Measurements from ENCODE around the gene STOML1.
A peak's percentile ranks its signal among the peaks of the same experiment; 100 is the strongest.
"Not testable (repeated sequence)": the region's sequence is repeated elsewhere in the genome, so short reads cannot be mapped to it uniquely, and the experiment has no call there.

The STOML1 gene

DNA sequence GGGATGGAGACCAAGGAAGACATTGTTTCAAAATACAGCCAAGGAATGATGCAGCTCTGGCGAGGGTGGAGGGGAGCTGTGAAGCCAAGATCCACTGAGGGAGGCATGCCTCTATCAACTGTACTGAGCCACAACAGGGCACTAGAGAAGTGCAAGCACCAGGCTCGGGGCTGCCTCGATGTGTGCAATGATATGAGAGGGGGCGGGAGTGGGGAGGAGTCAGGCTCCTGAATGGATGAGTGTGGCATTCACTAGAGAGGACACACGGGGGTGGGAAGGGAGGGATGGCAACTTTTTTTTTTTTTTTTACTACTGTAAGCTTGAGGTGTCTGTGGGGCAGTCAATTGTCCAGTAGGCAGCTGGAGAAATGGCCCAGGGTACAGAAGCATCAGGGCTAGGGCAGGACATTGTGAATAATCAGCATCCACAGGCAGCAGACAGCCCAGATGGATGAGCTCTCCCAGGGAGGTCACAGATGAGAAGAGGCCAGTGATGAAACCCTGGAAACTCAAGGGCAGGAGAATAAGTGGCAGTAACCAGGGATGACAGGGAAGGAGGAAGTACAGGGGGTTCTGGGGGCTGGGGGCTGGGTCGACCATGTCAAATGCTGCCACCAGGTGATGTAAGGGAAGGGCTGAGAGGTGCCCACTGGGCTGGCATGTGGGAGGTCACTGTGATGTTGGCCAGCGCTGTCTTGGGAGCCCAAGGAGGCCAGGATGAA is 5.9 kb downstream of the STOML1 start:
- DNase-seq: no peak

DNA sequence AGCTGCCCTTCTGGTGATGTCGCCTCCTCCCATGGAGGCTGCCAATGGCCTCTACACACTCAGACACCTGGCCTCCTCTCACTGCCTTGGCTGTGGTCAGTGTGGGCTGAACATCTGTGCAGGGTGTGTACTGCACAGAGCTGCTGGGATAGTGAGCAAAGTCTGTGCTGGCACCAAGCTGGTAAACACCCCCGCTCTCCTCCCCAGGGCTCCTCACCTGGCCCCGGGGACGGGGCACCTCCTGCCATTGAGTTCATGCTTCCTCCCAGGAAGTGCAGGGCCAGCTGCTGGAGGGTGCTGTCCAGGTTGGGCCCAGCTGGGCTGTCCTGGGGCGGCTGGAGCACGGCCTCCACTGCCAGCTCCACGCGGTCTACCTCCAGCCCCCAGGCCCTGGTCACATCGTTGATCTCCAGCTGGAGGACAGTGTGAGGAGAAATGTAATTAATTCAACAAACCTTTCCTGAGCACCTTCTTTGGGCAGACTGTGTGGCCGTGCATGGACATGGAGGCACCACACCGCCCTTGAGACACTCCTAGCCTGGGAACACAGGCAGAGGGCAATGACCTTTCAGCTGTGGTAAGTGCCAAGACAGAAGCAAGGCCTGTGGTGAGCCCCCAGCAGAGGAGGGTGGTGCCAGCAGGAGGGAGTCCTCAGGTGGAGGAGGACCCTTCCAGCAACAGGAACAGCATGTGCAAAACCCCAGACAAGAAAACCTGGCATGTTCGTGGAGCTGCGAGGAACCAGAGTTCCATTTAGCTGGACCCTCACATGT is 6.8 kb downstream of the STOML1 start:
- no peak for DNase-seq

DNA sequence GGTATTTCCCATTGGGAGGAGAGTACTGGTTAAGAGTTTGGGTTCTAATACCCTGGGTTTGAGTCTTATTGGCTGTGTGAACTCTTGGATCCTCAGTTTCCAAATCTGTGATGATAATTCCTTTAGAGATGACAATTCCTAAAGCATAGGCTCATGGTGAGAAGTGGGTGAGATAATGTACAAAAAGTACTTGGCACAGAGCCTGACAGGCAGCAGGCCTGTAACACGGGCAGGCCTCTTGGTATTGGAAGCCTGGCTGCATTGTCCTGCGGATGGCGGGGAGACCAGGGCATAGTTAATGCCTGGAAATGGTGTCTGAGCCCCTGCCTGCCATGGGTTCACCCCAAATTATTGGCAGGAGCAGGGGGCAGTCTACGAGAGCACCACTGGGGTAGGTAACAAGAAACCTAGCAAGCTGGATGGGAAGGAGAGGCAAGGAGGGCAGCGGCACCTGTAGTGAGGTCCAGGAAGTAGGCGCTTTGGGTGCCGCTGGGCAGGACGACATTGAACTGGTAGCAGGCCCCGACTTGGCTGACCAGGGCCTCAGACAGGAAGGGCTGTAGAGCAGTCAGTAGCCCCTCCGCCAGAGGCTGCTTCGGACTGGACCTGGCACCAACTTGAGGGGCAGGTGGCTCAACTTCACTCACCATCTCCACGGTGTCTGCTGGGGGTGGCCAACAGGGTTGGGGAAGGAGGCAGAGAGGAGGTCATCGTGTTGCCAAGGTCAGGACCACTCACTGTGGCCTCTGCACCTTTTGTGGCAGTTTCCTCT is 7.7 kb downstream of the STOML1 start:
- no peak for DNase-seq

DNA sequence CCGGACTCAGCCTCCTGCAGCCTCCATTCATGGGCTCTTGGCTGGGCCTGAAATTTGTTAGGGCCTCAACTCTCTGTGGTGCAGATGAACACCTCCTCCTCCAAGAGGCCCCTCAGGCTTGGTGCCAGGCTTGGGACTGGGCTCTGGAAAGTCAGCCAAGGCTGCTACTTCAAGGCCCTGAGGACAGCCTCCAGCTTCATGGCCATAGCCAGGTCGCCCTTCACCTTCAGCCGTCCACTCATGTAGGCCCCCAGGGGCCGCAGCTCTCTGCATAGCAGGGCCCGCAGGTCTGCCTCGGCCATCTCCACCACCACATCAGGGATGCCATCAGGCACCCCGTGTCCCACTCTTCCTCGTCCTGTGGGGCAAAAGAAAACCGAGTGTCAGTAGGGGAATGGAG is 8.3 kb downstream of the STOML1 start:
- no peak for DNase-seq

DNA sequence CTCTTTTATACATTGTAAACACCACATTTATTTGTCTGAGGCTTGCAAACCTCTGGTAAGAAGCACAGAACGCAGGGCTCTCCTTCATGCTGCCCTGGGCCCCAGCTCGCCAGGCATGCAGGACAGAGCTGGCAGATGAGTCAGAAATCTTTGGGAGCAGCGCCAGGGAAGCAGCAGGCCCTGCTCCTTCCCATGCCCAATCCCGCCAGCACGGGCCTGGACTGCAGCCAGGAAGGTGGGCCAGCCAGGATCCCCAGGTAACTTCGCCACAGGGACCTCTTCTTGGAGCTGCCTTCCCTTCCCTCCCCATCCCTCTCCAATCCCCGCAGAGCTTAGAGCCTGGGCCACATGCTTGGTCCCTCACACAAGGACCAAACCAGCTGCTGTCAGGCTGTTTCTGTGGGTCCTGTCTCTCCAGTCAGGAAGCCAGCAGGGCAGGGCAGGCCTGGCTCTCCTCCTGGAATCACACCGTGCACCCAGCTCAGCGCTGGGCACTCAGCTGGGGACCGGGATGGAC is 8.8 kb downstream of the STOML1 start:
- no peak for DNase-seq

DNA sequence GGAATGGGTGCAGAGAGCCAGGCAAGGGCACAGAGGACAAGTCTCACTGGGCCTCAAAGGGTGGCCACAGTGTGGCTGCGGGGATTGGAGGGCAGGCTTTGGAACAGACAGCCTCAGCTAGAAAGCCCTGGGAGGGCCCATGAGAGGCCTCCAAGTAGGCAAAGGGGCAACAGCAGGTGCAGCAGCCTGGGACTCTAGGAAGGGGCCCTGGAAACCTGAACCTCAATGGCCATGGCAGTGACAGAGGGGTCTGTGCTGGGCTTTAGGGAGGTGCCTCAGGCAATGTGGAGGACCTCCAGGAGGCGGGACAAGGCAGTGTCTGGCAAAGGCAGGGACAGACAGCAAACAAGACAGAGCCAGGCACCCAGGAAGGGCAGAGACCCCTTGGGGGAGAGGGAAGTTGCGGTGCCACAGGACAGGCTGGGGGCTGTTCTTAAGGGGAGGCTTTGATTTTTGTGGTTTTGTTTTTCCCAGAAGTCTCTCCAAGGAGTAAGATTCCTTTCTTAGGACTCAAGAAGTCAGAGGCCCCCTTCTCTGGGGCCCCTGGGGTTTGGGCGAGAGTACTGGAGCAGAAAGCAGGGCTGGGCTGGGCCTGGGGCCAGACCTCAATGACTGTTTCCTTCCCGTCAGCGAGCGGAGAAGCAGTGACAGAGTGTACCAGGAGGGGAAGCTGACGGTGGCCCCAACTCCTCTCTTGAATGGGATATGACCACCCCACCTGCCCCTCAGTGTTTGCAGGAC is 9.7 kb downstream of the STOML1 start:
- no peak for DNase-seq

DNA sequence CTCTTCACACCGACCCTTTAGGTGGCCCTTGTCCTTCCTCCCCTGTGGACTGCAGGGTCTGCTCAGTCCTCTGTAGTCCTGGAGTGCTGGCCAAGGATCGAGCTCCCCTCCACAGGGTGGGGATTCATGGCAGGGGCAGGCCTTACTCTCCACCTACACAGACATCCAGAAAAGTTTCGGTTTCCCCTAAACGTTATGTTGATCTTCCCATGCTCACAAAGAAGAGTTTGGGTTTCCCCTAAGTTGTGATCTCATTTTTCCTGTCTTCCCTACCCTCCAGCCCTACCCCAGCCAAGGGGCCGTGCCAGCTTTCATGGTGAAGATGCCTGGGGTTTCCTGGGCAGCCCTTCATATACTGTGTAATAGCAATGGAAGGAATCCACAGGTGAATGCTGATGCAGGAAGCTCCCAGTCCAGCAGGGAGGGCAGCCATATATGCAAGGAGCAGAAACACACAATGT is 10.3 kb downstream of the STOML1 start:
- DNase-seq: no peak

DNA sequence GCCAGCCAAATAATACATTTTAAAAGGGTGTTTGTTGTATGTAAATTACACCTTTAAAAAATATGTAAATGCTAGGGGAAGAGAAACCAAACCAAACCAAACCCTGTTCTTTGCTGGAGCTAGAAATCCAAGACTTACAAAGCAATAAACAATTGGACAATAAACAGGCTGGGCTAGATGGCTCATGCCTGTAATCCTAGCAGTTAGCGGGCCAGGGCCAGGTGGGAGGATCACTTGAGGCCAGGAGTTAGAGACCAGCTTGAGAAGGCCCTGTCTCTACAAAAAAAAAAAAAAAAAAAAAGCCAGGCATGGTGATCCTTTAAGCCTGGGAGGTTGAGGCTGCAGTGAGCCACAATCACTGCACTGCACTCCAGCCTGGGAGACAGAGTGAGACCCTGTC is 12.5 kb downstream of the STOML1 start:
- no peak for DNase-seq

DNA sequence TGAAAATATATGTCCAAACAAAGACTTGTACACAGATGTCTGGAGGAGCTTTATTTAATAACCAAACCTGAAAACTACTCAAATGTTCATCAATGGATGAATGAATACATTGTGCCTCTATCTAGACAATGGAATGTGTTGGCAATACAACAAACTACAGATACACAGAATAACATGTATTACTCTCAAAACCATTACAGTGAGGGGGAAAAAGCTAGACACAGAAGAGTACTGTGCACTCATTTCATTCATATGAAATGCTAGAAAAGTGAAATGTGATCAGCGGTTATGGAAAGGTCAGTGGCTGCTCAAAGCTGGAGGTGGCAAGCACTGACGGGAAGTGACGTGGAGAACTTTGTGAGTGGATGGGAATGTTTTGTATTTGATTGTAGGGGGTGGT is 13.2 kb downstream of the STOML1 start:
- DNase-seq: no peak

DNA sequence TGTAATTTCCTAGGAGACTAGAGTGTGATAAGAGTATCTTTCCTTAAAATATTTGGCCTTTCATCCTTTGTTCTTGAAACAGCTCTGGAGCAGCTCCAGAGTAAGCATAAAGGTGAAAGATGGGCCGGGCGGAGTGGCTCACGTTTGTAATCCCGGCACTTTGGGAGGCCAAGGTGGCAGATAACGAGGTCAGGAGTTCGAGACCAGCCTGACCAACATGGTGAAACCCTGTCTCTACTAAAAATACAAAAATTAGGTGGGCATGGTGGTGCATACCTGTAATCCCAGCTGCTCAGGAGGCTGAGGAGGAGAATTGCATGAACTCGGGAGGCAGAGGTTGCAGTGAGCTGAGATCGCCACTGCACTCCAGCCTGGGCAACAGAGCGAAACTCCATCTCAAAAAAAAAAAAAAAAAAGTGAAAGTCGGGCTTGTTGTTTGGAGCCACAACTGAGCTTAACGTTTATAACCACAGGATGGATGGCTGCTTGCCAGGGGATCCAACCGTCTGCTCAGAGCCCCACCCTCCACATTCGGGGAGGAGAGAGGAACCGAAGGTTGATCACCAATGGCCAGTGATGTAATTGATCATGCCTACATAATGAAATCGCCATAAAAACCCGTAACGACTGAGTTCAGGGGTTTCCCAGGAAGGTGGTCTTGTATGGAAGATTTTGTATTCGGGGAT is 16.5 kb downstream of the STOML1 start:
- DNase-seq: not testable (repeated sequence)

DNA sequence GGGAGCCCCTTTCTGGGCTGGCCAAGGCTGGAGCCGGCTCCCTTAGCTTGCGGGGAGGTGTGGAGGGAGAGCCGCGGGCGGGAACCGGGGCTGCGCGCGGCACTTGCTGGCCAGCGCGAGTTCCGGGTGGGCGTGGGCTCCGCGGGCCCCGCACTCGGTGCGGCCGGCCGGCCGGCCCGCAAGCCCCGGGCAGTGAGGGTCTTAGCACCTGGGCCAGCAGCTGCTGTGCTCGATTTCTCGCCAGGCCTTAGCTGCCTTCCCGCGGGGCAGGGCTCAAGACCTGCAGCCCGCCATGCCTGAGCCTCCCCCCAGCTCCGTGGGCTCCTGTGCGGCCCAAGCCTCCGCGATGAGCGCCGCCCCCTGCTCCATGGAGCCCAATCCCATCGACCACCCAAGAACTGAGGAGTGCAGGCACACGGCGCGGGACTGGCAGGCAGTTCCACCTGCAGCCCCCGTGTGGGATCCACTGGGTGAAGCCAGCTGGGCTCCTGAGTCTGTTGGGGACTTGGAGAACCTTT is 18.4 kb downstream of the STOML1 start:
- DNase-seq: not testable (repeated sequence)

DNA sequence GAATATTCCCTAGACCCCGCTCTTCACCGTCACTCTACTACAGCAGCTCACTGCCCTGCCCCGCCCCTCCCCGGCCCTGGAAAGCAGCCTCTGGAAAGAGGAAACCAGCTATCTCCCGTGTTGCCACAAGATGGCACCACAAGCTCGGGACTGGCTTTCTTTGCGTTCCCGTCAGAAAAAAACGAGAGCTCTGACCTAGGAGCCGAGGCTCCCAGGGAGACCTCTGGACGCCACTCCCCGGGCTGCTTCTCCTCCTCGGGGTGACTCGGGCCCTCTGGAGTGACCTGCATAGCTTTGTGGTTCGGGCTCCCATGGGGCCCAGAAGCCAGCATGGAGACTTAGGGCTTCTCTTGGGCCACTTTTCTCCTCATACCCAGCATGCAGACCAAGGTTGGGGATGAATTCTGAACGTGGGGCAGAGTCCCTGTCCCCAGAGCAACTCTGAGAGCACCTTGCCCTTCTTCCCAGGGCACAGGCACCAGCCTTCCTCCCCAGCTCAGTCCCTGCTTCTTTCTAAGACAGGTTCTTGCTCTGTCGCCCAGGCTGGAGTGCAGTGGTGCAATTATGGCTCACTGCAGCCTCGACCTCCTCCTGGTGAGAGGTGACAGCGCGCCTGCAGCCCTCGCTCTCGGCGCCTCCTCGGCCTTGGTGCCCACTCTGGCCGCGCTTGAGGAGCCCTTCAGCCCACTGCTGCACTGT is 19.0 kb downstream of the STOML1 start:
- peak; percentile 65 for DNase-seq

DNA sequence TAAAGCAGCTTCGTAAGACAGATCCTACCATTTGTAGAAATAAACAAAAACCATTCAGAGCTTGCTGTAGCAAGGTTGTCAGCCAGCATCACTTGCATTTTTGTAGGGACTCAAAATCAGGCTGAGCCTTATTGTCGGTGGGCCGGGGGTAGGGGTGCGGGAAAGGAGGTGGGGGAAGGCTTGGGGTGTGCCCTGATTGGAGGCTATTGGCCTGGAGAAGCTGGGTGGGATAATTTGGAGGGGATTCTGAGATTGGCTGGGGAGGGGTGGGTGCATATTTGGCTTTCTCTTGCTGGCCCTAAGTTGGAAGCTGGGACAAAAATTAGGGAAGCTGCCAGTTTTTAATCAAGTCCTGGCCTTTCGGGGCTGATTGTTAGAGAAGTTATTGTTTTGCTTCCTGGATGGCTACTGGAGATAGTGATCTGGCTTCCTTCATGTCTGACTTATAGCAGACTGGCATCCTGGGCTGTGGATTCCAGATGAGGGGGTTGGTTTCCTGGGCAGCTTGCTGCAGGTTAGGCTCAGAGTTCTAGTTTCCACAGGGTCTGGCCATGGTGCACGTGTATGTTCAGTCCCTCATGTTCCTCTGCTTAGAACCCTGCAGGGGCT is 22.8 kb downstream of the STOML1 start:
- no peak for DNase-seq

DNA sequence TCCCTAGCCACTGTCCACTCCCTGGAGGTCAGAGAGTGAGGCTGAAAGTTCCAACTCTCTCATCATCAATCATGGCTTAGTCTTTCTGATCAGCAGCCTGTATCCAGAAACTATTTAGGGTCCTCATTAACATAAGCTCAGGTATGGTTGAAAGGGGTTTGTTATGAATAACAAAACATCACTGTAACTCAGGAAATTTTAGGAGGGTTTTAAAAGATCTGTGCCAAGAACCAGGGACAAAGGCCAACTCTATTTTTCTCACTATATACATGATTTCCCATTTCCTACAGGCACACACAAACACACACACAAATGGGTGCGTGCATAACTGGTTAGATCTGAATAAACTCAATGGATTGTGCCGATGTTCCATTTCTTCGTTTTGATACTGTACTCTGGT is 23.6 kb downstream of the STOML1 start:
- no peak for DNase-seq

DNA sequence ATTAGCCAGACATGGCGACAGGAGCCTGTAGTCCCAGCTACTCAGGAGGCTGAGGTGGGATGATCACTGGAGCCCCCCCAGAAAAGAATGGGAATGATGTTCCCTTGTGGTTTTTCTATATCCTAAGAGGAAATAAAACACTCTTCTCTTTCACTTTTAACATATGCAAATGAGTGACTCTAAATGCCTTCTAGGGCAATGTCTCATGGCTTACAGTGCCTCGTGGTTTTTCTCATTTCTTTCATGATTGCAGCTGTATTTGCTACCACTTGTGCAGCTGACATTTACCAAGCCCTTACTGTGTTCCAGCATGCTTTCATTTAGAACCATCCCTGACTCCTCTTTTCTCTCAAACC is 26.4 kb downstream of the STOML1 start:
- DNase-seq: peak; percentile 1

DNA sequence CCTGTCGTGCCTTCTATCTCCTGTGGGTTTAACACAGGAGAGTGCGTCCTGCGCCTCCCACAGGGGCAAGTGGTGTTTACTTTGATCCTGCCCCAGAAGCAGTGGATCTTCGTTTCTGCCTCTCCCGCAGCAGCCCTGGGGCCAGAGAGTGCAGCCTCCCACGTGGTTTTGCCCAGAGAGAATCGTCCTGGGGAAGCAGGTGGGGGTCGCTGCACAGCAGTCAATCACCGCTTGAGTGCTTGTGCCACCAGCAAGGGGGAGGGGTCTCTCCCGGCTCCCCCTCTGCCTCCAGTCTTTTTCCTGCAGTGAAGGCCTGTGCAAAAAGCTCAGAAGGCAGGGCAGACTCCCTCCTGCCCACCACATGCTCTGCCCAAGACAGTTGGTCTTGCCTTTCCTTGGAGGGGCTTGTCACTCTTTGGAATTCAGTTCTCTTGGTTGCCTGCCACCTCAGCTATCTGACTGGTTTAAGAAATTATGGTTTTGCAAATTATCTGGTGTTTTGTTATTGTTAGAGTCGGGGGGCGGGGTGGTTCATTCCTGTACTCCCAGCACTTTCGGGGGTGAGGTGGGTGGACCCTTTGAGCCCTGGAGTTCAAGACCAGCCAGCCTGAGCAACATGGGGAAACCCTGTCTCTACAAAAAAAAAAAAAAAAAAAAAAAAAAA is 26.9 kb downstream of the STOML1 start:
- DNase-seq: no peak

DNA sequence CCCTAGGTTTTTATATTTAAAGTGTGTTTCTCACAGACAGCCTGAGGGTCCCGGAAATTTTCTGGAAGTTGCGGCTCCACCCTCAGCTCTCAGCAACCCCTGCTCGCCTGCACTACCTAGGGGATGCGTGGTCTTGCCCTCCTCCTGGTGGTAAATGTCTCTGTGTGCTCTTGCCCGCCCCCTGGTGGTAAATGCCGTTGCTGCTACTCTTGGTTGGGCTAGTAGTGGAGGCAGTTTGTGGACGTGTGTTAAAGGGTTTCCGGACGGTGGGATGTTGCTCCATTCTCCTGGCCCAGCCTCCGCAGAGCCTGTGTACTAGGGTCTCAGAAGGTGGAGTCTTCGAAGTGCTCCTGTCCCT is 27.4 kb downstream of the STOML1 start:
- peak; percentile 59 for DNase-seq

DNA sequence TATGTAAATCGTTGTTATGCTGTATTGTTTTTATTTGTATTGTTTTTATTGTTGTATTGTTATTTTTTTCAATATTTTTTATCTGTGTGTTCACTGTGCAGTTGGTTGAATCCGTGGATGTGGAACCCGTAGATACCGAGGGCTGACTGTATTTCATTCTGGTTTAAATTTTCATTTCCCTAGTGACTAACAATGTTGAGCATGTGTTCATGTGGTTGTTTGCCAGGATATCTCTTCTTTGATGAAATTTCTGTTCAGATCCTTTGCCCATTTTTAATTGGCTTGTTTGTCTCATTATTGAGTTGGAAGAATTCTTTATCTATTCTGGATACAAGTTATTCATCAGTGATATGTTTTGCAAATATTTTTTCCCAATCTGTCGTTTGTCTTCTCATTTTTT is 29.7 kb downstream of the STOML1 start:
- no peak for DNase-seq

DNA sequence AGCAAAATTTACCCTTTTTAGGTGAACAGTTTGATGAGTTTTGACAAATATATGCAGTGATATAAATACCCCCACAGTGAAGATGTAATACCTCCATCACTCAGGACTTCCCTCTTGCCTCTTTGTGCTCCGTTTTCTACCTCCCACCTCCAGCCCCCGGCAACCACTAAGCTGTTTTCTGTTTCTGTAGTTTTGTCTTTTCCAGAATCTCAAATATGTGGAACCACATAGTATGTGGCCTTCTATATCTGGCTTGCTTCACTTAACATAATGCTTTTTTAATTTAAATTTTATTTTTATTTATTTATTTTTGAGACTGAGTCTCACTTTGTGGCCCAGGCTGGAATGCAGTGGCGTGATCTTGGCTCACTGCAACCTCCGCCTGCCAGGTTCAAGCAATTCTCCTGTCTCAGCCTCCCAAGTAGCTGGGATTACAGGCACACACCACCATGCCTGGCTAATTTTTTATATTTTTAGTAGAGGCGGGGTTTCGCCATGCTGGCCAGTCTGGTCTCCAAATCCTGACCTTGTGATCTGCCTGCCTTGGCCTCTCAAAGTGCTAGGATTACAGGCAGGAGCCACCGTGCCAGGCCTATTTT is 31.5 kb downstream of the STOML1 start:
- DNase-seq: not testable (repeated sequence)

DNA sequence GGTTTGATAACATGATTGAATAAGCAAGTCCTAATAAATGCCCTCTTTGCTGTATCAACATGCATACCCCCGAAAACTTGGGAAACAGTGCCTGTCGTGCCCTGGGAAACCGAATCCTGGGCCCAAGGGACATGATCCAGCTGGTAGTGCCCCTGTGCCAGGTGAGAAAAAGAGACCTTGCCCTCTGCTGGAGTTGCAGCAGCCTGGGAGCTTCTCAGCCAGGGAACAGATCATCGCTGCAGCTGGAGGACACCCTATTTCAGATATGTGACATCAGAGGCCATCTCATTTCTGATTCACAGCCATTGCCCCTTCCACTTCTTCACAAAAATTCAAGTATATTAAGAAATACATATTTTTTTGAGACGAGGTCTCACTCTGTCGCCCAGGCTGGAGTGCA is 32.3 kb downstream of the STOML1 start:
- no peak for DNase-seq
